GM21717 (cell line): Measurements from ENCODE around the gene VTI1A.
"Not testable (repeated sequence)": the region's sequence is repeated elsewhere in the genome, so short reads cannot be mapped to it uniquely, and the experiment has no call there.

Source experiments
- ATAC-seq: cut with Tn5 transposase; IDR thresholded peaks from one replicate; pipeline ENCODE4 v1.9.1; 2021; ENCODE audit warnings: mild to moderate bottlenecking, moderate library complexity; ENCODE audit not compliant: unreplicated experiment

Gene VTI1A

DNA sequence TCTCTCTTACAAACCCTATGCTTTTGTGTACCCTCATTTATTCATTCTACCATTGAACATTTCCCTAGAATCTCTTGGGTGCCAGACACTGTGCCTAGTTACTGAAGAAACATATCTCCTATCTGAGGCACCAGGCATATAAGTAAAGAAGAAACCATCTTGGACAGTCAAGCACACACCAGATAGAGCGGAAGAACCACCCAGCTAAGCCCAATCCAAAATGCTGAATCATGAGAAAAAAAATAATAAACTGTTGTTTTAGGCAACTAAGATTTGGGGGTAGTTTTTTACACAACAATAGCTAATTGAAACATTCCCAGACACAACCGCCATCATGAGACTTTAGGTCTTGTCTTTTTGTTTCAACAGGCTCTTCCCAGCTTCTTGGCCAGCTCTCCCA is 400.8 kb downstream of the VTI1A start:
- no peak for ATAC-seq

DNA sequence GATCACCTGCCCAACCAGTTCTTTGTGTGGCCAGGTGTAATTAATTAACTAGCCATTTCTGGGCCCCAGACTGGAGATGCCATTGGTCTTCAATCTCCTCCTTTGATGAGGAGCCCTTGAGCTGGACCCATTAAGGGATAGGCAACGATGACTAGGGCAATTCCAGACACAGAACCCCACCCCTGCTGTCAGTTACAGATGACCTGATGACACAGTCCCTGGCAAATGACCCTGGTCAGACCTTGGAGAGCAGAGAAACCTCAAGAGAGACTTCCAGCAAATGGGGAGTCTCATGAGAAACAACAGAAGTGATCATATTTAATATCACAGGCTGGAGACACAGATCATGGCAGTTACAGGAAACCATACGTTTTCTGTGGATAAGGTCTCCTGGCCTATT is 401.2 kb downstream of the VTI1A start:
- no peak for ATAC-seq

DNA sequence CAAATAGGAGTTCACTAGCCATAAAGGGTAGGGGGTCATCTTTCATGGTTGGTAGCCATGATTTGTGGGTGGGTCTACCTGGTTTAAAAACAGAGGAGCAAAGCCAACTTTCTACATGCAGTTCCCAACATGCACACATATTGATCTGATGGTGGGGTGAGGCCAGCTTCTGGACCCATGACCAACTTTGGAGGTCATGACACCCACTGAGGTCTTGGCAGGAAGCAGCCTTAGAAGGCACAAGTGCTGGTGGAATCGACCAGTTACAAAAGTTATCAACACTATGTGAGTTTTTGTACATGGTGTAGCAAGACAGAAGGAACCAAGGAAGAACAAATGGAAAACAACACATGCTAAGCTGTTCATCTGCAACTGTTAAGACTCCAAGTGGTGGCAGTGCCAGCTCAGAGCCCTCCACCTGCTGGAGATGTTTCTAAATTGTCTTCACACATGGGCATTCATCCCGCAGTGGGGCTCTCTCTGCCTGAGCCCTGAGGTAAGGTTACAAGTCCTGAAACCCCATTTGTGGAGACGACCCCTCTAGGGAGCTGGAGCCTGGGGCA is 401.9 kb downstream of the VTI1A start:
- no peak for ATAC-seq

DNA sequence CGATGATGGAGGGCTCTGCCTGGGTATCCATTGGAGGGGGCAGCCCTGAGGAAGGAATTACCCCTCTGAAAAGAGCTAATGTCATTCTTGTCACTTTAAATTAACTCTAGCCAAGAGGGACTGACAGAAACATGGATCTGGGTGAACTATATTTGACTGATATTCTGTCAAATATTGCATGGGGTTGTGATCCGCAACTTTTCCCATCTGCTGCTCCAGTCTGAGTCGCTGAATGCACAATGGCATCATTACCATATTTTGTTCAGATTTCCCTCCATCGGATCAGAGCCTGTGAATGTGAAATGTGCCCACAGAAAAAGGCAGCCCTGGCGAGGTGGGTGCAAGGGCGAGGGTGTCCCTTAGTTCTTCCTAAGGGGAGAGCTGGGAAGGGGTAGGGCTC is 402.5 kb downstream of the VTI1A start:
- no peak for ATAC-seq

DNA sequence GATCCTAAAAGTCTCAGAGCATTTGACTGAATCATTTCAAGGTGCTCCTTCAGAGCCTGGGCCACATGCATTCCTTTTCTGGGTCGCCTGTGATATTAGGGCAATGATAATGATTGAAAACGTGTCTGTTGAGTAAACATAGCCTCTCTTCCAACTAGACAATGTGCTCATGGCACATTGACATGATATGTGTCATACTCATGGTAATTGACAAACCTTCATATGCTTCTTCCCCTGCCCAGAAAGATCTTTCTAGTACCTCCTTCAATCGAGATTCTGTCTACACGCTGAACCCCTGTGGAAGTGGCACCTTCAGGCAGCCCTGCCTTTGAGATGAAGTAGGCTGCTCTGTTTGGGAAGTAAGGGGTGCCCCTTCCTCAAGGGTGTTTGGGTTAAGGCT is 404.2 kb downstream of the VTI1A start:
- no peak for ATAC-seq

DNA sequence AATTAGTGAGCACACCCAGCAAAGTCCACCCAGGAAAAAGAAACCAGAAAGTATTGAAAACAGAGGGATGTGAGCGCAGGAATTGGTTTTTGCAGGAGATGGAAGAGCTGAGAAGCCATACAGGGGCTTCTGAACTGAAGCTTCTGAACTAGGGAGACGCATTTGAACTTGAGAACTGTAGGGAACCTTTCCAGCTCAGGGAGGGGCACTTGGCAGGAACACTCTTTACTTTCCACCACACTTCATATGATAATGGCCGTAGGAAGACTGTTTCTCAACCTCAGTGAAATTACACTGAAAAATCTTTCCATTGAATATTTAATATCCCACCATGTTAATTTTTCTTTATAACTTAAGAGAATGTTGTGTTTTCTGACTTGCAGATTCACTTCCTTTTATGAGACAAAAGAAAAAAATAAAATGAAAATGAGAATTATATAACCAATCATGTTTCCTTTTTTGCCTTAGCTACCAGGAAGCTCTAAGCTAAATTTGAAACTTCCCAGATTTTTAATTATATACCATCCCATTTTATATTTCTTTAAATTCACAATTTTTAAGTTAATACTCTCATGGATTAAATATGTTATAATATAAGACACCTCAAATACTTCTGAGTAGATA is 404.7 kb downstream of the VTI1A start:
- no peak for ATAC-seq

DNA sequence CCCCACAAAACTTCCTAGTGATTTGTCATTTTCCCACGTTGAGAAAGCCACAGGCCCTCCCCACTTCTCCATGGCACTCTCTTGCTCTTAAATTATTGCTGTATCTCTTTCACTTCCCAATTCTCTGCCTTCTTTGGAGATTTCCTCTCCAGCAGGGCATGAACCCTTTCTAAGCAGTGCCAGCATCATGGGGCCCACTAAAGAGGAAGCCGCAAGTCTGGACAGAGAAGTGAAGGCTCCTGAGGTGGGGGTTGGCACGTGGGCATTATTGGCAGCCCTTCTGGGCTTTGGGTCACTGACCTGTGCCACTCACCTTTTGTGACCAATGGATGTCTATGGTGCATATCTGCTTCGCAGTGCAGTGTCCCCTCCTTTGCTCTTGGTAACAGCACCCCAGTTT is 405.3 kb downstream of the VTI1A start:
- no peak for ATAC-seq

DNA sequence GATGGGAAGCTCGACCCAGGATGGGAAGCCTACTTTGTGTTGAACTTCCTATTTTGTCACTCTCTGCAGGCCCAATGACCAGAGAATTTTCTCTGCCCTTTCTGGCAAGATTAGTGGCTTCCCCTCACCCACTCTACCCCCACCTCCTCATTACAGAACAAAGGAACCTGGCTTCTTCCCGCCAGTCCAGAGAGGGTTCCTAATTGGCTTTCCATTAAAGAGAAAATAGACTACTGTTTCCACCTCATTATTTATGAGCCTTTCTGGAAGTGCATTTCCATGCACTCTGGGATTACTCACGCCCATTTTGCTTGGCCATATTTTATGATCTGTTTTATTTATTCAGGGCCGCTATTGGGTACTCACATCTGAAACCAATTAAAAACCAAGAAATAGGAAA is 408.1 kb downstream of the VTI1A start:
- ATAC-seq = no peak

DNA sequence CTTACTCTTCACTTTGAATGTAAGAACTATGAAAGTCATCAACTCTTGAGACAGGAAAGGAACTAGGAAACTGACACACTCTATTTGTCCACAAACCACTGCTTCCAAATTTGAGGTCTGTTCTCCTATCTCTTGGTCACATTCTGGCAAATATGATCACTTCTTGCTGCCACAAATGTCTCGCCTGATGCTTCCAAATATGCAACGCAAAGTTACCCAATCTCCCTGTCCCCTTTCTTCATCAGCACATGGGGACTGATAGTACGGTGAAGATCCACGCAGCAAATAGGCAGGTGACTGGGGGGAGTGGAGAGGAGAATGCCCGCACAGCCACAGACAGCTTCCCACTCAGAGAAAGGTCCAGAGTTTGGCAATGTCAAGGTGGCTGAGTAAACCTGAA is 410.5 kb downstream of the VTI1A start:
- no peak for ATAC-seq

DNA sequence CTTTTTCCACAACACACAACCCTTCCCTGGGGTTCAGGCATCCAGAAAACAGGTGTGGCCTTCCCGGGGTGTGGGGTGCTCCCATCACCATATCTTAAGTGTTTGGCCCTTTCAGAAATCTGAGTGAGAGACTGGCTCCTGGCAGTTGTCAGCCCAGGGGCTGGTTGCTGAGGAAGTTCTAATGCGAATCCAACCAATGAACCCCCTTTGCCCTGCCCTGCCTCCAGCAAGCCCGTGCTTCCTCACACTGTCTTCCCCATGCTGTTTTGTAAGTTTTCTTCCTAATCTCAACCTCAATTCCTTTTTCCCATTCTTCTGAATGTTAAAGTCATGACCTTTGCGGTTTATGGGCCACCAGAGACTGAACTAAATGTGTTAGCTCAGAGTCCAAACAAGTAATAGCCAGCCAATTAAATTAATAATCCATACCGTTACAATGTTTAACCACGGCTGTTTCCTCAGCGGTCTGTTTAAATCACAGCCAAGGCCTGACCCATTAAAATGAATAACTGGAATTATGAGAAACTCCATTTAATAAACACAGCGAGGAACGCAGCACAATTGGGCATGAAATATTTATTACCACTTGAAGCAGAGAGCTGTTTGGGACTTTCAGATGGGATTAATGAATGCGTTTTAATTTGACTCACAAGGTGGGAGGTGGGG is 412.1 kb downstream of the VTI1A start:
- no peak for ATAC-seq

DNA sequence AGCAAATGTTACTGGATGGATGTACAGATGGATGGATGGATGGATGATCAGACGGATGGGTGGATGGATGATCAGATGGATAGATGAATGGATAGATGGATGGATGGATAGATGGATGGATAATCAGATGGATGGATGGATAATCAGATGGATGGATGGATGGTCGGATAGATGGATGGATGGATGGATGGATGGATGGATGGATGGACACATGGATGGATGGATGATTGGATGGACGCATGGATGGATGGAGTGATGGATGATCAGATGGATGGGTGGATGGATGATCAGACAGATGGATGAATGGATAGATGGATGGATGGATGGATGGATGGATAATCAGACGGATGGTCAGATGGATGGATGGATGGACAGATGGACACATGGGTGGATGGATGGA is 412.8 kb downstream of the VTI1A start:
- no peak for ATAC-seq

DNA sequence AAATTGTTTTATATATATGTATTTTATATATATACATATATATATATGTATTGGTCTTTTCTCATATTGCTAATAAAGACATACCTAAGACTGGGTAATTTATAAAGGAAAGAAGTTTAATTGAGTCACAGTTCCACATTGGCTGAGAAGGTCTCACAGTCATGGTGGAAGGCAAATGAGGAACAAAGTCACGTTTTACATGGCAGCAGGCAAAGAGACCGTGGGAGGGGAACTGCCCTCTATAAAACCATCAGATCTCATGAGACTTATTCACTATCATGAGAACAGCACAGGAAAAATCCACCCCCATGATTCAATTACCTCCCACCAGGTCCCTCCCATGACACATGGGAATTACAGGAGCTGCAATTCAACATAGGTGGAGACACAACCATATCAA is 416.4 kb downstream of the VTI1A start:
- ATAC-seq = not testable (repeated sequence)
